Retinal pigment epithelial cell (primary cell): ENCODE measurements around the gene NLRP9.

Experiments
- DNase-seq: peaks from one replicate; pipeline ENCODE4 v3.0.0-alpha.2; 2010; ENCODE audit warnings: low read depth
- H3K4me3 ChIP-seq: 2 replicates; pipeline ENCODE4 v1.5.1; 2011; ENCODE audit warnings: mild to moderate bottlenecking, low read length, control low read depth, moderate library complexity
- TF ChIP-seq, protein P1 (sequence below): conservative IDR thresholded peaks from 2 replicates; pipeline ENCODE4 v1.5.1; 2011; ENCODE audit warnings: low read depth, low read length, control low read depth, inconsistent platforms

NLRP9 gene

DNA sequence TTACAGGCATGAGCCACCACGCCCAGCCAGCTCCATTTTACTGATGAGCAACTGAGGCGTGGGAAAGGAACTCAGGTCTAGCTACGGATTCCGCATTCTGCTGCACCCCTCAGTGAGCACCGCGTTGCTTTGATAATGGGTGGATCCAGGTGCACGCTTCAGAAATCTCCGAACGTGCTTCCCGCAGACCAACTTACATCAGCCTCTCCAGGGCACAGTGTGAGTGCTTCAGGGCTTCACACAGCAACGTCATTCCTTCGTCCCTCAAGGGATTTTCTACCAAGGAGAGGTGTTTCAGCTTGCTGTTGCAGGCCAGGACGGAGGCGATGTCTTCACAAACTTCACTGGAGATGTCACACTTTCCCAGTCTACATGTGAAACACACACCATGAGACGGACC lies 21.7 kb downstream of the NLRP9 start:
- TF ChIP-seq, protein P1, sequence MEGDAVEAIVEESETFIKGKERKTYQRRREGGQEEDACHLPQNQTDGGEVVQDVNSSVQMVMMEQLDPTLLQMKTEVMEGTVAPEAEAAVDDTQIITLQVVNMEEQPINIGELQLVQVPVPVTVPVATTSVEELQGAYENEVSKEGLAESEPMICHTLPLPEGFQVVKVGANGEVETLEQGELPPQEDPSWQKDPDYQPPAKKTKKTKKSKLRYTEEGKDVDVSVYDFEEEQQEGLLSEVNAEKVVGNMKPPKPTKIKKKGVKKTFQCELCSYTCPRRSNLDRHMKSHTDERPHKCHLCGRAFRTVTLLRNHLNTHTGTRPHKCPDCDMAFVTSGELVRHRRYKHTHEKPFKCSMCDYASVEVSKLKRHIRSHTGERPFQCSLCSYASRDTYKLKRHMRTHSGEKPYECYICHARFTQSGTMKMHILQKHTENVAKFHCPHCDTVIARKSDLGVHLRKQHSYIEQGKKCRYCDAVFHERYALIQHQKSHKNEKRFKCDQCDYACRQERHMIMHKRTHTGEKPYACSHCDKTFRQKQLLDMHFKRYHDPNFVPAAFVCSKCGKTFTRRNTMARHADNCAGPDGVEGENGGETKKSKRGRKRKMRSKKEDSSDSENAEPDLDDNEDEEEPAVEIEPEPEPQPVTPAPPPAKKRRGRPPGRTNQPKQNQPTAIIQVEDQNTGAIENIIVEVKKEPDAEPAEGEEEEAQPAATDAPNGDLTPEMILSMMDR: no peak
- no peak for DNase-seq
- H3K4me3 ChIP-seq: no peak overlapping the region

DNA sequence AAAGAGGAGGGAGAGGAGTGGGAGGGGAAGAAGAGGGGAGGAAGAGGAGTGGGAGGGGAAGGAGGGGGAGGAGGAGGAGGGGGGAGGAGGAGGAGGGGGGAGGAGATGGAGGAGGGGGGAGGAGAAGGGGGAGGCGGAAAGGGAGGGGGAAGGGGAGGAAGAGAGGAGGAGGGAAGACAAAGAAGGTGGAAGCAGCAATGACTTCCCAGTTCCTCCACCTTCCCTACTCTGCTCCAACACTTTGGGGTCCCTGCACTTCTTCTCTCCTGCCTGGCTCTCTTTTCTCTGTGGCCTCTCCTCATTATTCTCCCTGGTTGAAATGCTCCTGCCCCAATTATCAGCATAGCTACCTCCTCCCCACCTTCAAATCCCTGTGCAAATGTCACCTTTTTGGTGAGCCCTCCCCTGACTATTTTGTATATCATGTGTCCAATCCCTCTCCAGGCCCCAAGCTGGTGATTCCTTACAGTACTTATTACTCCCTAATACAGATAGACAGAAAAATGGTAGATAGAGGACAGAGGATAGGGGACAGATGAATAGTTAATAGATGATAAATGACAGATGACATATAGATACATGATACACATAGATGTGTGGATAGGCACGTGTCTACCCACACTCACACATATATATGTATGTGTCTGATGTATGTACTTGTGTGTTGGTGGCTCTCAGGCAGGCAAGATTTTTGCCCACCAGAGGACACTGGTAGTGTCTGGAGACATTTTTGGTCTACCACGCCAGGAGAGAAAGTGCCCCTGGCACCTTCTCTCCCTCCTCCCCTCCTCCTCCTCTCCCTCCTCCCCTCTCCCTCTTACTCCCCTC lies 25.2 kb downstream of the NLRP9 start:
- H3K4me3 ChIP-seq: no peak overlapping the region
- no peak for DNase-seq
- TF ChIP-seq, protein P1: no peak

DNA sequence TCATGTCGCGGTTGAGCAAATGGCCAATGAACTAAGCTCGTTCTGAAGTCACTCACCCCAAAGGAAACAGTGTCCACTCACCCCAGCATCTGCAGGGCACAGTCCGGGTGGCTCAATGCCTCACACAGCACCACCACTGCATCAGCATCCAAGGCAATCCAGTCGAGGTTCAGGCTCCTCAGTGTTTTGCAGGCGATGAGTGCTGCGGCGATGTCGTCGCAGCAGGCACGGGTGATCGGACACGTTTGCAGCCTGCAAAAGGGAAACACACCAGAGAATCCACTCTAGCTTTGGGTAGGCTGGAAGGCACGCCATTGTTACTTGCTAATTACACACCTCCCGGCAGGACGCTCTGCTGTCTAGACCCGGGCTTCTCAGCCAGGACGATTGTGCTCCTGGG lies 26.5 kb downstream of the NLRP9 start:
- no peak for DNase-seq
- TF ChIP-seq, protein P1: no peak
- H3K4me3 ChIP-seq: no peak overlapping the region

DNA sequence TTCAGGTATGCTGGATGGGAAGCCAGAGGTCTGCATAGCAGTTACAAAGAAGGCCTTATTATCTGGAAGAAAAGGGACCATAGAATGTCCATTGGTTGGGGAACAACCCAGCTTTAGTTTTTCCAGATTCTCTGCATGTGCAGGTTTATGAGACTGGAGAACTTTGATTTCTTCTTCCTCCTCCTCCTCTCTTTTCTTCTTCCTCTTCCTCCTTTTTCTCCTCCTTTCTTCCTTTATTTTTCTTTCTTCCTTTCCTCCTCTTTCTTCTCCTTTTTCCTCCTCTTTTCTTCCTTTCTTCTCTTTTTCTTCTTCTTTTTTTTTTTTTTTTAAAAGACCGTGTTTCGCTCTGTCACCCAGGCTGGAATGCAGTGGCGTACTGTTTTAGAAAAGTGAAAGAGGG lies 32.2 kb downstream of the NLRP9 start:
- no peak for DNase-seq
- TF ChIP-seq, protein P1: no peak
- H3K4me3 ChIP-seq: no peak overlapping the region

DNA sequence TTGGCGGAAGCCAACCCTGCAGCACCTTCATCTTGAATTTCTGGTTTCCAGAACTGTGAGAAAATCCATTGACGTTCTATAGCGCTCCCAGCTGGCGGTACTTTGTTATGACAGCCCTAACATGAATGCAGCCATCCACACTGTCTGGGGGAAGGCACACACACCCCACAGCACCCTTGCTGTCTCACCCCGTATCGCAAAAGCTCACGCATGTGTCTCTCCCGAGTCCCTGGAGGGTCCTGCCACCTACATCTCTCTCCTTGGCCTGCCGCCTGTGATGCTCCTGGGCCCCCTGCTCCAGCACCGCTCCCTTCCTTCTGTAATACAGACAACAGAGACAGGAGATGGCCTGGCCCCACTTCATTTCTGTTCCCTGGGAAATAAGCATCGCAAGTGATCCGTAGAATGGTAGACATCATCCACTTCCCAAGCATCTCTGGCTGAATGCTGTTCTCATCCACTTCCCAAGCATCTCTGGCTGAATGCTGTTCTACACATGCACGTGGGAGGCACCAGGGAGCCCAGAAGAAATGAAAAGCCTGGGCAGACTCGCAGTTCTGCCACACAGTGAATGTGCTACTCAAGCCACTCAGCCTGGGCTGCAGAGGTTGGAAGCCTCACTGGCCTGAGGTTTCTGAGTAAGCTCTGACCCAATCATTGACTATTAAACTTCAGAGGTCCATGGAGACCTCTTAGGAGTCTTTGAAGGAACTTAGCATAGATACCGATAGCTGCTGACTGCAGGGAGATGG lies 33.5 kb downstream of the NLRP9 start:
- no peak overlapping the region for H3K4me3 ChIP-seq
- DNase-seq: no peak
- TF ChIP-seq, protein P1: peak; percentile 10

DNA sequence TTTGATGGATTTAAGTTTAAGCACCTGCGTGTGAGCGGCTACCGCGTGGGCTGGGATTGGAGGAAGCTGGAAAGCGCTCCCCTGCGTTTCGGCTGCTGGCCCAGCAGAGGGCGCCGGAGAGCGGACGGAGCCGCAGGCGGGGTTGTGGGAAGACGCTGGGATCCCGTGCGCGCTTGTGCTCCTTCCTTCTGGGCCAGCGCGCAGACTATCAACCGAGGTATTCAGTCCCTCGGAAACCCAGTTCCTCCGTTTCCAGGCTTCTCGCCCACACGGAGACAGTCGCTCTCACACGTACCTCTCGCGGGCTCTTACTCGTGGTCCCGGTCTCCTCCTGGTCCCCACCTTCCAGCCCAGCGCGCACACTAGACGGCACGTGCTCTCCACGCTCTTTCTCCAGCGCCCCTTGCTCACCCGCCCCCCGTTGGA lies 34.4 kb downstream of the NLRP9 start:
- peak; percentile 14 for DNase-seq
- TF ChIP-seq, protein P1: peak; percentile 70
- no peak overlapping the region for H3K4me3 ChIP-seq
